Peyer's patch (tissue), 4 donors: ENCODE results near the gene XKRX. TPM values are rescaled to one million over a fixed set of nuclear protein-coding genes. Genes with fewer than 3 reads are reported as not detected.
A peak's percentile ranks its signal among the peaks of the same experiment; 100 is the strongest.

Experiments used
- DNase-seq, 3 donors: peaks; one replicate each; pipeline ENCODE4 v3.0.0-alpha.2; 2017 to 2019
- H3K27ac ChIP-seq, 4 donors: fragments of 200-600 bp; sonication (generic); one replicate each; pipeline ENCODE4 v1.5.1; 2016 to 2019
- H3K27me3 ChIP-seq, 2 donors: fragments of 200-600 bp; sonication (generic); one replicate each; pipeline ENCODE4 v1.5.1; 2019
- H3K36me3 ChIP-seq, 3 donors: fragments of 200-600 bp; sonication (generic); one replicate each; pipeline ENCODE4 v1.5.1; 2016 to 2019
- H3K4me1 ChIP-seq, 4 donors: fragments of 200-600 bp; sonication (generic); one replicate each; pipeline ENCODE4 v1.5.1; 2016 to 2019
- H3K4me3 ChIP-seq, 4 donors: fragments of 200-600 bp; sonication (generic); 1 replicate in 3 of 4; 2 replicates in 1 of 4; pipeline ENCODE4 v1.5.1; 2016 to 2019; ENCODE audit warnings: mild to moderate bottlenecking in 1 of 4
- H3K9me3 ChIP-seq, 4 donors: fragments of 200-600 bp; sonication (generic); one replicate each; pipeline ENCODE4 v1.5.1; 2016 to 2019; ENCODE audit warnings: mild to moderate bottlenecking in 1 of 4
- CTCF ChIP-seq, 6 experiments: fragments of 450-650 bp in 4 of 6; fragments of 200-600 bp in 2 of 6; sonication (generic) in 1 of 6; IDR thresholded peaks; one replicate each; pipeline ENCODE4 v1.5.1; 2017 to 2019; ENCODE audit warnings: antibody characterized with exemption in 6 of 6, mild to moderate bottlenecking in 3 of 6, moderate library complexity in 1 of 6
- POLR2A ChIP-seq, 2 donors: fragments of 450-650 bp; IDR thresholded peaks; one replicate each; pipeline ENCODE4 v1.5.1; 2017; ENCODE audit warnings: antibody characterized with exemption in 2 of 2, mild to moderate bottlenecking in 2 of 2, moderate library complexity in 2 of 2
- total RNA-seq, 4 donors: library from RNA; depleted of rRNA; stranded (reverse); fragments of >200 nt; gene quantifications; one replicate each; pipeline ENCODE4 v1.1.0, GENCODE V29; 2016

XKRX gene
- total RNA-seq, 4 donors from 2014 or later = 5.0 to 63.7 (median 23.1) TPM

GRCh38 chrX:100939333-100939732 lies 10.6 kb upstream of the XKRX start:
- H3K4me3 ChIP-seq = no peak overlapping the region
- no peaks in the 10 kb centered on the region for H3K27me3 ChIP-seq
- DNase-seq = no peak
- no peaks in the 10 kb centered on the region for H3K36me3 ChIP-seq
- H3K4me1 ChIP-seq = no peaks in the 10 kb centered on the region
- H3K27ac ChIP-seq = no peak overlapping the region
- H3K9me3 ChIP-seq = no peaks in the 10 kb centered on the region
- TF ChIP-seq CTCF (IDR thresholded peaks at IDR 0.05) (no peak), POLR2A (IDR thresholded peaks at IDR 0.05) (no peak)

GRCh38 chrX:100935767-100936166 lies 7.0 kb upstream of the XKRX start:
- Histone ChIP-seq H3K4me3 (no peak overlapping the region), H3K36me3 (no peaks in the 10 kb centered on the region), H3K27ac (no peak overlapping the region), H3K27me3 (no peaks in the 10 kb centered on the region), H3K9me3 (no peaks in the 10 kb centered on the region), H3K4me1 (no peaks in the 10 kb centered on the region)
- TF ChIP-seq CTCF (IDR thresholded peaks at IDR 0.05) = no peak
- TF ChIP-seq POLR2A (IDR thresholded peaks at IDR 0.05) = no peak
- DNase-seq = no peak

- Histone ChIP-seq H3K27me3 (no peaks in the 10 kb centered on the region), H3K4me3 (no peak overlapping the region), H3K27ac (no peak overlapping the region), H3K36me3 (no peaks in the 10 kb centered on the region), H3K4me1 (no peaks in the 10 kb centered on the region), H3K9me3 (no peaks in the 10 kb centered on the region)
- TF ChIP-seq CTCF (IDR thresholded peaks at IDR 0.05) (no peak), POLR2A (IDR thresholded peaks at IDR 0.05) (no peak)
- no peak for DNase-seq
Measured at GRCh38 chrX:100931925-100932285, 3.2 kb upstream of the XKRX start.

GRCh38 chrX:100931218-100931924 lies 2.7 kb upstream of the XKRX start:
- TF ChIP-seq POLR2A (IDR thresholded peaks at IDR 0.05) = no peak
- no peak for TF ChIP-seq CTCF (IDR thresholded peaks at IDR 0.05)
- no peak for DNase-seq
- H3K4me1 ChIP-seq = no peaks in the 10 kb centered on the region
- H3K27me3 ChIP-seq = no peaks in the 10 kb centered on the region
- no peaks in the 10 kb centered on the region for H3K36me3 ChIP-seq
- H3K4me3 ChIP-seq = no peak overlapping the region
- no peak overlapping the region for H3K27ac ChIP-seq
- no peaks in the 10 kb centered on the region for H3K9me3 ChIP-seq

GRCh38 chrX:100926453-100926852 lies 2.3 kb downstream of the XKRX start:
- no peaks in the 10 kb centered on the region for H3K36me3 ChIP-seq
- no peaks in the 10 kb centered on the region for H3K9me3 ChIP-seq
- H3K27me3 ChIP-seq = no peaks in the 10 kb centered on the region
- TF ChIP-seq POLR2A (IDR thresholded peaks at IDR 0.05) (no peak), CTCF (IDR thresholded peaks at IDR 0.05) (no peak)
- no peaks in the 10 kb centered on the region for H3K4me1 ChIP-seq
- H3K4me3 ChIP-seq = peak overlapping the region in 2 of 4 donors; percentile 17 to 57
- no peak overlapping the region for H3K27ac ChIP-seq
- DNase-seq = no peak

GRCh38 chrX:100924375-100924774 lies 4.3 kb downstream of the XKRX start:
- H3K27ac ChIP-seq = peak overlapping the region in 1 of 4 donors; percentile 13
- no peaks in the 10 kb centered on the region for H3K27me3 ChIP-seq
- H3K36me3 ChIP-seq = no peaks in the 10 kb centered on the region
- no peaks in the 10 kb centered on the region for H3K4me1 ChIP-seq
- DNase-seq = no peak
- H3K4me3 ChIP-seq = no peak overlapping the region
- TF ChIP-seq POLR2A (IDR thresholded peaks at IDR 0.05) = no peak
- no peak for TF ChIP-seq CTCF (IDR thresholded peaks at IDR 0.05)
- H3K9me3 ChIP-seq = no peaks in the 10 kb centered on the region
